H9 (cell line): ENCODE measurements around the gene CDH20. TPM values are rescaled to one million over a fixed set of nuclear protein-coding genes. Genes with fewer than 3 reads are reported as not detected.
A peak's percentile ranks its signal among the peaks of the same experiment; 100 is the strongest.

Experiments
- DNase-seq: peaks from one replicate; pipeline ENCODE4 v3.0.0-alpha.2; 2017
- H2AFZ ChIP-seq: one replicate; pipeline ENCODE4 v1.6.1; 2013; ENCODE audit warnings: mild to moderate bottlenecking, low read length, control low read depth, moderate library complexity
- H2AK5ac ChIP-seq: 2 replicates; pipeline ENCODE4 v1.6.1; 2013; ENCODE audit warnings: low read length, control low read depth, mixed read lengths; ENCODE audit not compliant: insufficient read length
- H2BK120ac ChIP-seq: one replicate; pipeline ENCODE4 v1.6.1; 2013; ENCODE audit warnings: low read depth, mild to moderate bottlenecking, low read length, control low read depth, inconsistent platforms; ENCODE audit not compliant: poor library complexity, severe bottlenecking
- H2BK12ac ChIP-seq: 2 replicates; pipeline ENCODE4 v1.6.1; 2013; ENCODE audit warnings: low read length, control low read depth, mixed read lengths, low read depth; ENCODE audit not compliant: insufficient read length
- H2BK15ac ChIP-seq: 2 replicates; pipeline ENCODE4 v1.6.1; 2013; ENCODE audit warnings: low read depth, low read length, control low read depth
- H2BK20ac ChIP-seq: one replicate; pipeline ENCODE4 v1.6.1; 2013; ENCODE audit warnings: low read depth, mild to moderate bottlenecking, low read length, control low read depth, inconsistent platforms; ENCODE audit not compliant: poor library complexity, severe bottlenecking
- H2BK5ac ChIP-seq: 2 replicates; pipeline ENCODE4 v1.6.1; 2013; ENCODE audit warnings: low read length, control low read depth, mixed read lengths; ENCODE audit not compliant: insufficient read length
- H3K14ac ChIP-seq: 2 replicates; pipeline ENCODE4 v1.6.1; 2013; ENCODE audit warnings: low read length, control low read depth; ENCODE audit not compliant: insufficient read depth
- H3K18ac ChIP-seq: 2 replicates; pipeline ENCODE4 v1.6.1; 2013; ENCODE audit warnings: low read depth, mild to moderate bottlenecking, mixed read lengths, low read length, control low read depth; ENCODE audit not compliant: insufficient read length
- H3K23ac ChIP-seq: 2 replicates; pipeline ENCODE4 v1.6.1; 2013; ENCODE audit warnings: low read length, control low read depth, mixed read lengths, low read depth; ENCODE audit not compliant: insufficient read length
- H3K23me2 ChIP-seq: 2 replicates; pipeline ENCODE4 v1.6.1; 2013; ENCODE audit warnings: low read depth, mild to moderate bottlenecking, mixed read lengths, low read length, control low read depth; ENCODE audit not compliant: insufficient read length, poor library complexity, severe bottlenecking
- H3K27ac ChIP-seq: 2 replicates; pipeline ENCODE4 v1.5.1; 2013; ENCODE audit warnings: low read length, control low read depth, mixed read lengths, low read depth; ENCODE audit not compliant: insufficient read length
- H3K27me3 ChIP-seq: 2 replicates; pipeline ENCODE4 v1.6.1; 2013; ENCODE audit warnings: low read length, control low read depth, inconsistent platforms; ENCODE audit not compliant: insufficient read depth
- H3K4ac ChIP-seq: 2 replicates; pipeline ENCODE4 v1.6.1; 2013; ENCODE audit warnings: low read depth, mild to moderate bottlenecking, control low read depth, inconsistent platforms, low read length, moderate library complexity
- H3K4me1 ChIP-seq: 2 replicates; pipeline ENCODE4 v1.6.1; 2013; ENCODE audit warnings: low read length, control low read depth, inconsistent platforms; ENCODE audit not compliant: insufficient read depth
- H3K4me2 ChIP-seq: 2 replicates; pipeline ENCODE4 v1.6.1; 2013; ENCODE audit warnings: low read length, control low read depth, mixed read lengths; ENCODE audit not compliant: insufficient read length, insufficient read depth
- H3K56ac ChIP-seq: 2 replicates; pipeline ENCODE4 v1.6.1; 2013; ENCODE audit warnings: low read depth, mild to moderate bottlenecking, mixed read lengths, low read length, control low read depth; ENCODE audit not compliant: insufficient read length
- H3K79me1 ChIP-seq: 2 replicates; pipeline ENCODE4 v1.6.1; 2013; ENCODE audit warnings: low read depth, mild to moderate bottlenecking, moderate library complexity, low read length, control low read depth, inconsistent platforms; ENCODE audit not compliant: insufficient read depth, poor library complexity, severe bottlenecking
- H3K79me2 ChIP-seq: 2 replicates; pipeline ENCODE4 v1.6.1; 2013; ENCODE audit warnings: low read length, control low read depth, inconsistent platforms; ENCODE audit not compliant: insufficient read depth
- H3K9ac ChIP-seq: 2 replicates; pipeline ENCODE4 v1.6.1; 2013; ENCODE audit warnings: low read length, control low read depth, mixed read lengths; ENCODE audit not compliant: insufficient read length; ENCODE audit errors: extremely low read depth
- H3K9me3 ChIP-seq: one replicate; pipeline ENCODE4 v1.6.1; 2013; ENCODE audit warnings: low read depth, low read length, inconsistent platforms; ENCODE audit not compliant: control insufficient read depth
- H3T11ph ChIP-seq: one replicate; pipeline ENCODE4 v1.6.1; 2013; ENCODE audit warnings: mild to moderate bottlenecking, low read length, control low read depth, inconsistent platforms
- H4K20me1 ChIP-seq: one replicate; pipeline ENCODE4 v1.6.1; 2013; ENCODE audit not compliant: control insufficient read depth, insufficient read length, insufficient read depth
- H4K5ac ChIP-seq: 2 replicates; pipeline ENCODE4 v1.6.1; 2013; ENCODE audit warnings: low read depth, mild to moderate bottlenecking, mixed read lengths, low read length, control low read depth; ENCODE audit not compliant: insufficient read length
- H4K8ac ChIP-seq: replicated peaks from 2 replicates; pipeline ENCODE4 v1.6.1; 2013; ENCODE audit warnings: low read length, control low read depth, mixed read lengths, low read depth; ENCODE audit not compliant: insufficient read length
- H4K91ac ChIP-seq: 2 replicates; pipeline ENCODE4 v1.6.1; 2013; ENCODE audit warnings: low read depth, mild to moderate bottlenecking, moderate library complexity, mixed read lengths, low read length, control low read depth; ENCODE audit not compliant: insufficient read length
- H3K27ac Mint-ChIP-seq, 3 experiments: 2 replicates in 2 of 3; 3 replicates in 1 of 3; pipeline ENCODE4 v1.8.0; 2020 to 2021; ENCODE audit warnings: mixed read lengths in 3 of 3, mild to moderate bottlenecking in 1 of 3, moderate library complexity in 1 of 3
- H3K27me3 Mint-ChIP-seq: 2 replicates; pipeline ENCODE4 v1.8.0; 2021; ENCODE audit warnings: low read depth, mild to moderate bottlenecking, moderate library complexity, mixed read lengths
- H3K36me3 Mint-ChIP-seq, 3 experiments: 2 replicates in 2 of 3; 3 replicates in 1 of 3; pipeline ENCODE4 v1.8.0; 2020 to 2021; ENCODE audit warnings: low read depth in 3 of 3, mixed read lengths in 3 of 3; ENCODE audit not compliant: insufficient read depth in 1 of 3
- H3K4me1 Mint-ChIP-seq, 2 experiments: 2 replicates each; pipeline ENCODE4 v1.8.0; 2020; ENCODE audit warnings: mixed read lengths in 2 of 2
- H3K4me3 Mint-ChIP-seq, 2 experiments: 2 replicates in 1 of 2; 3 replicates in 1 of 2; pipeline ENCODE4 v1.8.0; 2020 to 2021; ENCODE audit warnings: mild to moderate bottlenecking in 2 of 2, mixed read lengths in 2 of 2, moderate library complexity in 1 of 2
- H3K9me3 Mint-ChIP-seq, 2 experiments: 2 replicates in 1 of 2; 3 replicates in 1 of 2; pipeline ENCODE4 v1.8.0; 2020; ENCODE audit warnings: mild to moderate bottlenecking in 2 of 2, mixed read lengths in 2 of 2, moderate library complexity in 1 of 2
- CTCF ChIP-seq: fragments of 200-600 bp; sonication (generic); conservative IDR thresholded peaks from 3 replicates; pipeline ENCODE4 v1.8.0; 2021; ENCODE audit warnings: antibody characterized with exemption, mild to moderate bottlenecking
- WGBS: extraction: QIAGEN DNeasy Blood & Tissue Kit; methylation state at CpG from one replicate; pipeline ENCODE4 v1.1.7; 2013; ENCODE audit warnings: missing lambda C conversion rate, low lambda C conversion rate, mixed read lengths; ENCODE audit not compliant: insufficient read length; ENCODE audit errors: extremely low coverage; 5-methylcytosine and 5-hydroxymethylcytosine counted together
- total RNA-seq: library from RNA; stranded (reverse); gene quantifications from 2 replicates; pipeline ENCODE4 v1.2.1, GENCODE V29; 2021

The CDH20 gene
- total RNA-seq, 1 experiment from 2014 or later: not detected

GRCh38 chr18:61496374-61496773 is 163.1 kb downstream of the CDH20 start:
- H3K4me3 Mint-ChIP-seq: no peak overlapping the region
- Histone ChIP-seq H3K27ac (no peak overlapping the region), H3K4me1 (no peaks in the 10 kb centered on the region; the same call in 1 of the 2 replicates), H3K79me2 (no peaks in the 10 kb centered on the region), H3K9me3 (no peaks in the 10 kb centered on the region), H3K27me3 (no peaks in the 10 kb centered on the region), H3K56ac (no peak overlapping the region), H4K20me1 (no peaks in the 10 kb centered on the region), H2BK20ac (no peak overlapping the region), H3K23ac (no peak overlapping the region), H3T11ph (no peak overlapping the region), H4K8ac (no peak overlapping the region), H3K23me2 (no peaks in the 10 kb centered on the region), H3K9ac (no peak overlapping the region), H3K79me1 (no peaks in the 10 kb centered on the region), H4K91ac (no peak overlapping the region), H2BK5ac (no peak overlapping the region), H2BK120ac (no peak overlapping the region), H4K5ac (no peak overlapping the region), H2BK12ac (no peak overlapping the region), H3K4ac (no peak overlapping the region), H2AFZ (no peak overlapping the region), H2BK15ac (no peak overlapping the region), H2AK5ac (no peak overlapping the region), H3K18ac (peak overlapping the region; percentile 27), H3K14ac (peak overlapping the region; percentile 56; the same call in 1 of the 2 replicates), H3K4me2 (peak overlapping the region; percentile 8)
- H3K27ac Mint-ChIP-seq: no peak overlapping the region; a peak in 1 of 7 replicates
- H3K4me1 Mint-ChIP-seq: peaks cover 13 to 18% of the 10 kb centered on the region in 2 experiments
- peak; percentile 41 for DNase-seq
- no peaks in the 10 kb centered on the region for H3K27me3 Mint-ChIP-seq
- no peaks in the 10 kb centered on the region; a peak in 1 of 5 replicates for H3K9me3 Mint-ChIP-seq
- H3K36me3 Mint-ChIP-seq: no peaks in the 10 kb centered on the region
- TF ChIP-seq CTCF: no peak
- WGBS: no CpG with 5 or more reads among the region's 18 CpGs
